Prostate gland (tissue), 2 donors: ENCODE data around the gene UBE2E2. TPM values are rescaled to one million over a fixed set of nuclear protein-coding genes. Genes with fewer than 3 reads are reported as not detected.

Source experiments
- DNase-seq: peaks from one replicate; pipeline ENCODE4 v3.0.0-alpha.2; 2019; ENCODE audit warnings: low spot score
- H3K27ac ChIP-seq, 2 donors: fragments of 200-600 bp; sonication (generic); 2 replicates each; pipeline ENCODE4 v1.5.1; 2017 to 2019
- H3K27me3 ChIP-seq: fragments of 200-600 bp; sonication (generic); replicated peaks from 2 replicates; pipeline ENCODE4 v1.5.1; 2019; ENCODE audit not compliant: insufficient read depth
- H3K36me3 ChIP-seq, 2 donors: fragments of 200-600 bp; sonication (generic); 1 replicate in 1 of 2; 2 replicates in 1 of 2; pipeline versions ENCODE4 v1.5.1 to v1.8.1; 2017 to 2019
- H3K4me1 ChIP-seq: fragments of 200-600 bp; sonication (generic); replicated peaks from 2 replicates; pipeline ENCODE4 v1.5.1; 2019
- H3K4me3 ChIP-seq, 2 donors: fragments of 200-600 bp; sonication (generic); 2 replicates each; pipeline ENCODE4 v1.5.1; 2017 to 2019
- H3K9me3 ChIP-seq: fragments of 200-600 bp; sonication (generic); 2 replicates; pipeline ENCODE4 v1.5.1; 2017
- CTCF ChIP-seq, 4 experiments: fragments of 200-600 bp in 2 of 4; fragments of 450-650 bp in 2 of 4; sonication (generic) in 2 of 4; IDR thresholded peaks; 1 replicate in 3 of 4; 2 replicates in 1 of 4; pipeline ENCODE4 v1.5.1; 2016 to 2019; ENCODE audit warnings: antibody characterized with exemption in 4 of 4, mild to moderate bottlenecking in 2 of 4, moderate library complexity in 2 of 4
- POLR2A ChIP-seq: fragments of 450-650 bp; IDR thresholded peaks from one replicate; pipeline ENCODE4 v1.6.1; 2016; ENCODE audit warnings: antibody characterized with exemption, mild to moderate bottlenecking
- POLR2AphosphoS5 ChIP-seq: sonication (generic); formaldehyde crosslinking; IDR thresholded peaks from one replicate; pipeline ENCODE4 v1.6.1; 2017; ENCODE audit warnings: antibody characterized with exemption
- WGBS: methylation state at CpG from one replicate; pipeline ENCODE4 v1.1.5; 2018; 5-methylcytosine and 5-hydroxymethylcytosine counted together
- intact Hi-C: fragments of 100-400 bp; cut with DNase I; formaldehyde crosslinking; loops from one replicate; pipeline ENCODE4 v1.14.2; 2022
- total RNA-seq, 2 donors: library from RNA; depleted of rRNA; stranded (reverse); fragments of >200 nt; gene quantifications; one replicate each; pipeline ENCODE4 v1.1.0, GENCODE V29; 2016

The UBE2E2 gene
- total RNA-seq, 2 donors from 2014 or later = 25.9 to 48.7 TPM

- Histone ChIP-seq H3K27me3 (no peaks in the 10 kb centered on the region), H3K36me3 (no peaks in the 10 kb centered on the region), H3K9me3 (no peaks in the 10 kb centered on the region), H3K4me1 (no peaks in the 10 kb centered on the region), H3K4me3 (no peak overlapping the region), H3K27ac (no peak overlapping the region)
- TF ChIP-seq POLR2AphosphoS5 (no peak), POLR2A (no peak), CTCF (IDR thresholded peaks at IDR 0.05) (no peak)
- intact Hi-C loops = no loop called here
- DNase-seq = no peak
Observed at GRCh38 chr3:23359116-23359515, 156.0 kb downstream of the UBE2E2 start.

- H3K27ac ChIP-seq = no peak overlapping the region
- no peak for TF ChIP-seq POLR2AphosphoS5
- no peak for TF ChIP-seq CTCF (IDR thresholded peaks at IDR 0.05)
- TF ChIP-seq POLR2A = no peak
- H3K9me3 ChIP-seq = no peaks in the 10 kb centered on the region
- no peaks in the 10 kb centered on the region for H3K4me1 ChIP-seq
- no peak for DNase-seq
- no peak overlapping the region for H3K4me3 ChIP-seq
- H3K27me3 ChIP-seq = no peaks in the 10 kb centered on the region
- WGBS = 76% methylated on average over 2 of the region's 2 CpGs
- H3K36me3 ChIP-seq = no peaks in the 10 kb centered on the region
- intact Hi-C loops = no loop called here
Observed at GRCh38 chr3:23365066-23365465, 161.9 kb downstream of the UBE2E2 start.

GRCh38 chr3:23368731-23369130 lies 165.6 kb downstream of the UBE2E2 start:
- Histone ChIP-seq H3K36me3 (no peaks in the 10 kb centered on the region), H3K27ac (no peak overlapping the region), H3K9me3 (no peaks in the 10 kb centered on the region), H3K4me1 (no peaks in the 10 kb centered on the region), H3K4me3 (no peak overlapping the region), H3K27me3 (no peaks in the 10 kb centered on the region)
- intact Hi-C loops = no loop called here
- TF ChIP-seq POLR2A (no peak), CTCF (IDR thresholded peaks at IDR 0.05) (no peak), POLR2AphosphoS5 (no peak)
- 36% methylated on average over 1 of the region's 1 CpG for WGBS
- DNase-seq = no peak

GRCh38 chr3:23372285-23372684 lies 169.2 kb downstream of the UBE2E2 start:
- no peak overlapping the region for H3K27ac ChIP-seq
- H3K4me1 ChIP-seq = no peaks in the 10 kb centered on the region
- no peaks in the 10 kb centered on the region for H3K9me3 ChIP-seq
- WGBS = 71% methylated on average over 1 of the region's 1 CpG
- intact Hi-C loops = no loop called here
- DNase-seq = no peak
- TF ChIP-seq POLR2AphosphoS5 = no peak
- no peak for TF ChIP-seq POLR2A
- no peak for TF ChIP-seq CTCF (IDR thresholded peaks at IDR 0.05)
- H3K36me3 ChIP-seq = no peaks in the 10 kb centered on the region
- no peaks in the 10 kb centered on the region for H3K27me3 ChIP-seq
- H3K4me3 ChIP-seq = no peak overlapping the region

- no peaks in the 10 kb centered on the region for H3K9me3 ChIP-seq
Observed at GRCh38 chr3:23376516-23377248, 173.6 kb downstream of the UBE2E2 start.

More at GRCh38 chr3:23376516-23377248, 173.6 kb downstream of the UBE2E2 start:
- no peak overlapping the region for H3K4me3 ChIP-seq
- TF ChIP-seq CTCF (IDR thresholded peaks at IDR 0.05) = no peak
- TF ChIP-seq POLR2A = no peak
- TF ChIP-seq POLR2AphosphoS5 = no peak
- intact Hi-C loops = no loop called here
- no peaks in the 10 kb centered on the region for H3K36me3 ChIP-seq
- H3K27ac ChIP-seq = no peak overlapping the region
- H3K27me3 ChIP-seq = no peaks in the 10 kb centered on the region
- WGBS = 93% methylated on average over 3 of the region's 3 CpGs
- no peaks in the 10 kb centered on the region for H3K4me1 ChIP-seq
- DNase-seq = no peak
